Glutamatergic neuron (in vitro differentiated cells): ENCODE measurements around the gene ADGRL3. TPM values are rescaled to one million over a fixed set of nuclear protein-coding genes. Genes with fewer than 3 reads are reported as not detected.

Source experiments
- DNase-seq: peaks from one replicate; pipeline ENCODE4 v3.0.0; 2022
- H3K27ac Mint-ChIP-seq: one replicate; pipeline ENCODE4 v1.8.0; 2020; ENCODE audit warnings: mild to moderate bottlenecking, mixed read lengths, inconsistent platforms; ENCODE audit not compliant: unreplicated experiment
- H3K27me3 Mint-ChIP-seq: one replicate; pipeline ENCODE4 v1.8.0; 2020; ENCODE audit warnings: mild to moderate bottlenecking, moderate library complexity, mixed read lengths, inconsistent platforms; ENCODE audit not compliant: unreplicated experiment
- H3K36me3 Mint-ChIP-seq: one replicate; pipeline ENCODE4 v1.8.0; 2020; ENCODE audit warnings: mild to moderate bottlenecking, mixed read lengths, inconsistent platforms; ENCODE audit not compliant: unreplicated experiment
- H3K4me1 Mint-ChIP-seq: one replicate; pipeline ENCODE4 v1.8.0; 2020; ENCODE audit warnings: mild to moderate bottlenecking, low read depth, mixed read lengths, inconsistent platforms; ENCODE audit not compliant: unreplicated experiment
- H3K4me3 Mint-ChIP-seq: one replicate; pipeline ENCODE4 v1.8.0; 2020; ENCODE audit warnings: mild to moderate bottlenecking, mixed read lengths, inconsistent platforms; ENCODE audit not compliant: unreplicated experiment
- H3K9me3 Mint-ChIP-seq: one replicate; pipeline ENCODE4 v1.8.0; 2020; ENCODE audit warnings: mild to moderate bottlenecking, moderate library complexity, mixed read lengths, inconsistent platforms; ENCODE audit not compliant: unreplicated experiment
- CTCF ChIP-seq: fragments of 200-600 bp; sonication (generic); IDR thresholded peaks from one replicate; pipeline ENCODE4 v1.5.0; 2021; ENCODE audit not compliant: partially characterized antibody, unreplicated experiment
- total RNA-seq: library from RNA; stranded (reverse); fragmentation: NEBNext Ultra II Directional; extraction: Animal tissue kit (Norgen Biotek cat#: 25700); gene quantifications from one replicate; pipeline ENCODE4 v1.2.1, GENCODE V29; 2021; ENCODE audit not compliant: unreplicated experiment

ADGRL3 gene
- total RNA-seq, 1 donor from 2014 or later: 193 TPM

- DNase-seq: no peak
- peaks cover 14% of the 10 kb centered on the region for H3K36me3 Mint-ChIP-seq
- peaks cover 5% of the 10 kb centered on the region for H3K9me3 Mint-ChIP-seq
- H3K4me3 Mint-ChIP-seq: no peak overlapping the region
- peak overlapping the region; percentile 87 for H3K27ac Mint-ChIP-seq
- no peak for TF ChIP-seq CTCF
- H3K27me3 Mint-ChIP-seq: peaks cover 4% of the 10 kb centered on the region
- peaks cover 24% of the 10 kb centered on the region for H3K4me1 Mint-ChIP-seq
Measured at GRCh38 chr4:61739887-61740286, 539.8 kb downstream of the ADGRL3 start.

GRCh38 chr4:61740886-61741285, 540.8 kb downstream of the ADGRL3 start:
- TF ChIP-seq CTCF: no peak
- peaks cover 7% of the 10 kb centered on the region for H3K27me3 Mint-ChIP-seq
- DNase-seq: no peak
- H3K36me3 Mint-ChIP-seq: peaks cover 15% of the 10 kb centered on the region
- peaks cover 5% of the 10 kb centered on the region for H3K9me3 Mint-ChIP-seq
- peak overlapping the region; percentile 74 for H3K4me3 Mint-ChIP-seq
- peak overlapping the region; percentile 87 for H3K27ac Mint-ChIP-seq
- H3K4me1 Mint-ChIP-seq: peaks cover 24% of the 10 kb centered on the region

GRCh38 chr4:61741327-61742096, 541.4 kb downstream of the ADGRL3 start:
- peak; percentile 46 for TF ChIP-seq CTCF
- H3K4me3 Mint-ChIP-seq: peak overlapping the region; percentile 74
- H3K9me3 Mint-ChIP-seq: peaks cover 8% of the 10 kb centered on the region
- peaks cover 21% of the 10 kb centered on the region for H3K36me3 Mint-ChIP-seq
- peaks cover 10% of the 10 kb centered on the region for H3K27me3 Mint-ChIP-seq
- H3K27ac Mint-ChIP-seq: peak overlapping the region; percentile 87
- peaks cover 24% of the 10 kb centered on the region for H3K4me1 Mint-ChIP-seq
- DNase-seq: no peak

- TF ChIP-seq CTCF: no peak
- Mint-ChIP-seq H3K27ac (no peak overlapping the region), H3K36me3 (peaks cover 13% of the 10 kb centered on the region), H3K4me1 (no peaks in the 10 kb centered on the region), H3K4me3 (no peak overlapping the region), H3K27me3 (peaks cover 8% of the 10 kb centered on the region), H3K9me3 (peaks cover 4% of the 10 kb centered on the region)
- no peak for DNase-seq
Measured at GRCh38 chr4:61750810-61751209, 550.7 kb downstream of the ADGRL3 start.

GRCh38 chr4:61752617-61753016, 552.5 kb downstream of the ADGRL3 start:
- no peaks in the 10 kb centered on the region for H3K4me1 Mint-ChIP-seq
- no peak for TF ChIP-seq CTCF
- peaks cover 3% of the 10 kb centered on the region for H3K27me3 Mint-ChIP-seq
- no peak for DNase-seq
- peaks cover 1% of the 10 kb centered on the region for H3K9me3 Mint-ChIP-seq
- no peak overlapping the region for H3K27ac Mint-ChIP-seq
- H3K36me3 Mint-ChIP-seq: no peaks in the 10 kb centered on the region
- H3K4me3 Mint-ChIP-seq: no peak overlapping the region
